IPS-18a (cell line): ENCODE results near the gene HEYL.

Experiments
- H3K27ac ChIP-seq: one replicate; pipeline ENCODE4 v1.5.1; 2013; ENCODE audit warnings: low read length
- H3K27me3 ChIP-seq: one replicate; pipeline ENCODE4 v1.6.1; 2013; ENCODE audit warnings: mild to moderate bottlenecking, low read length; ENCODE audit not compliant: control insufficient read depth, insufficient read depth
- H3K36me3 ChIP-seq: one replicate; pipeline ENCODE4 v1.6.1; 2013; ENCODE audit warnings: low read depth, low read length; ENCODE audit not compliant: control insufficient read depth
- H3K4me1 ChIP-seq: one replicate; pipeline ENCODE4 v1.6.1; 2013; ENCODE audit warnings: low read depth, low read length; ENCODE audit not compliant: control insufficient read depth
- H3K4me3 ChIP-seq: one replicate; pipeline ENCODE4 v1.5.1; 2013; ENCODE audit warnings: low read length
- H3K9ac ChIP-seq: one replicate; pipeline ENCODE4 v1.6.1; 2013; ENCODE audit warnings: mild to moderate bottlenecking, low read length, moderate library complexity
- H3K9me3 ChIP-seq: one replicate; pipeline ENCODE4 v1.6.1; 2013; ENCODE audit warnings: low read depth, low read length; ENCODE audit not compliant: control insufficient read depth

HEYL gene

DNA sequence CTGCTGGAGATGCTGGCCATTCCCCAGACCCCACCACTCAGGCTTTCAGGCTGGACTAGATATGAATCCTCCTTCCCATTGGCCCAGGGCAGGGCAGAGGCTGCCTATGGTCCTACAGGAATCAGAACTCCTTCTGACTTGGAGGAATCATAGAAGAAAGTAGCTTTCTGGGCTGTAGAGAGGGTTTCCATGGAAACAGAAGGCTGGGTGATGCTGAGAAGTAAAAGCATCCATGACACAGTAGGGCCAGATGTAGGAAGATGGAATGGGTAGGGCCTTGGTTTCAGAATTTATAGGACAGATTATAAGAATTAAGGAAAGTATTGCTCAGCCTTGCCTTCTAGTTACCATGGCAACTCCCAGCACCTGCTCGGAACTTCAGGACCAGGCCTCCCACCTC, 23.4 kb upstream of the HEYL start:
- H3K9me3 ChIP-seq: no peaks in the 10 kb centered on the region
- H3K27me3 ChIP-seq: peaks cover 72% of the 10 kb centered on the region
- H3K9ac ChIP-seq: no peak overlapping the region
- H3K4me1 ChIP-seq: no peaks in the 10 kb centered on the region
- H3K36me3 ChIP-seq: no peaks in the 10 kb centered on the region
- no peak overlapping the region for H3K4me3 ChIP-seq
- H3K27ac ChIP-seq: no peak overlapping the region

DNA sequence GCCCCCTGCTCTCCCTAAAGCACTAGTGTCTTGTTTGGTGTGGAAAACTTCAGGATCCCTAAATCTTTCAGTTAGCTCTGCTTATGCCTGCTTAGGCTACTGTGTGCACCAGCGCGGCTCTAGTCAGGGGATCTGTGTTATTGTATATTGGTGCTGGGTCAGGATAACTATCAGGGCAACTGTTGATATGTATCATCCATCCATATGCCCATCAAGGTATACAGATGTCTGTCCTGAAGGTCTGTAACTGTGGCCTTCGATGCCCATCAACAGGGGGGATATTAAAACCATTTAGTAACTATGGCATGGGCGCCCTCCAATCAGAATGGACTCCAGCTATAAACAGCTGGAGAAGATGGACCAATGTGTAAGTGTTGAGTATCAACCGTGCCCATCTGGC, 20.1 kb upstream of the HEYL start:
- no peaks in the 10 kb centered on the region for H3K9me3 ChIP-seq
- no peak overlapping the region for H3K9ac ChIP-seq
- H3K4me1 ChIP-seq: no peaks in the 10 kb centered on the region
- peaks cover 59% of the 10 kb centered on the region for H3K27me3 ChIP-seq
- no peak overlapping the region for H3K4me3 ChIP-seq
- no peaks in the 10 kb centered on the region for H3K36me3 ChIP-seq
- H3K27ac ChIP-seq: no peak overlapping the region

DNA sequence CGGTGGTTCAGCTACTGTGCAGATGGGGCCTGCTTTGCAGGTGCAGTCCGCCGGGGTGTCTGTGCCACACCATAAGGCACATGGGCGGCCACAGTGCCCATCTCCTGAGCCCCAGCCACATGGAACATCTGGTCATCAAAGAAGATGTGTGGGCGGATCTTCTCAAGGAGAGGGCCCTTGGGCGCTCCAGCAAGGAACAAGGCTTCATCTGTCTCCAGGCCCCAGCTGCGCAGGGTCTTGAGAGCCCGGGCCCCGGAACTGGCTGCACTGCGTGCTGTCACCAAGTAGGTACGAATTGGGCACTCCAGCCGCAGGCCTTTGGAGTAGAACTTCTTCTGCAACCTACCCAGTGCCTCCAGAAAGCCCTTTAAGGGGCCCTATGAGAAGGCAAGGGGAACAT, 19.7 kb upstream of the HEYL start:
- Histone ChIP-seq H3K9me3 (no peaks in the 10 kb centered on the region), H3K27ac (no peak overlapping the region), H3K36me3 (no peaks in the 10 kb centered on the region), H3K4me3 (no peak overlapping the region), H3K4me1 (no peaks in the 10 kb centered on the region), H3K9ac (no peak overlapping the region), H3K27me3 (peaks cover 63% of the 10 kb centered on the region)

DNA sequence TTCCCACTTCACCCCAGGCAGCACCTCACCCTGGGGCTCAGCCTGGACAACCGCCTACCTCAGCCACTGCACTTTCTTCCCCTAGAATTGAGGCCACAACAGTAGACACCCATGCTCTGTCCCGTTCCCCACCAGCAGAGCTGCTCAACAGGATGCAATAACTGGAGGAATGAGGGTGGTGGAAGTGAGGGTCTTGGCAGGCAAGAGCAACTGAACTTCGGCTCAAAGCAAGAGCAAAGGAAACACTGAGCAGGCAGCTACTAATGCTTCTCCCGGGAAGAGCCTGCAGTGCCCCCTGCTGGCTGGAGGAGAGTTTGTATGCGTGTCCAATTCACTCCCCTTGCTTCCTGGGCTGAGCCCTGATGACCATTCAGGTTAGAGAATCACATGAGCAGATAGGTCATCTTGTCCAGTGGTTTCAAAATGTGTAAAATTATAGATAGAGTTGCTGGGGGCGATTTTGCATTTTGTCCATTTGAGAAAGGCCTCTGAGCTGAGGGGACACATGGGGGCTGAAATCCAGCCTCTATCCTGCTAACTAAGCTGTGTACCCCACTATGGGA, 18.6 kb upstream of the HEYL start:
- Histone ChIP-seq H3K36me3 (no peaks in the 10 kb centered on the region), H3K27me3 (peaks cover 68% of the 10 kb centered on the region), H3K4me3 (no peak overlapping the region), H3K27ac (no peak overlapping the region), H3K9me3 (no peaks in the 10 kb centered on the region), H3K4me1 (no peaks in the 10 kb centered on the region), H3K9ac (no peak overlapping the region)

DNA sequence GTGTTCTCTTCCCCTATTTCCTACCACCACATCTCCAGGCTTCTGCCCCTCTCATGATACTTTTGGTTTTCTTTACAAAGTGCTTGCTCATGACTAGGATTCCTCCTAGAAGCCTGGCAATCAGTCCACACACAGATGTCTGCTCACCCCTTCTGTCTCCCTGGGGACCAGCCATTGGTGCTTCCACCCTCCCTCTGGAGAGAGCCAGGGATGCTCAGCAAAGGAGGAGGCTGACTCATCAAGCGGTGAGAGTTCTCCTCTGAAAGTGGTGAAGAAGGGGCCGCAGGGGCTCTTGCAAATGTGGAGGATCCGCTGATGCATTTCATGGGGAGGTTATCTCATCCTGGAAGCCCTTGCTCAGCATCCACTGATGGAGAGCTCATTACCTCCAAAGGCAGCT, 18.0 kb upstream of the HEYL start:
- no peaks in the 10 kb centered on the region for H3K4me1 ChIP-seq
- no peaks in the 10 kb centered on the region for H3K9me3 ChIP-seq
- no peak overlapping the region for H3K9ac ChIP-seq
- no peak overlapping the region for H3K27ac ChIP-seq
- H3K27me3 ChIP-seq: peaks cover 62% of the 10 kb centered on the region
- no peak overlapping the region for H3K4me3 ChIP-seq
- H3K36me3 ChIP-seq: no peaks in the 10 kb centered on the region

DNA sequence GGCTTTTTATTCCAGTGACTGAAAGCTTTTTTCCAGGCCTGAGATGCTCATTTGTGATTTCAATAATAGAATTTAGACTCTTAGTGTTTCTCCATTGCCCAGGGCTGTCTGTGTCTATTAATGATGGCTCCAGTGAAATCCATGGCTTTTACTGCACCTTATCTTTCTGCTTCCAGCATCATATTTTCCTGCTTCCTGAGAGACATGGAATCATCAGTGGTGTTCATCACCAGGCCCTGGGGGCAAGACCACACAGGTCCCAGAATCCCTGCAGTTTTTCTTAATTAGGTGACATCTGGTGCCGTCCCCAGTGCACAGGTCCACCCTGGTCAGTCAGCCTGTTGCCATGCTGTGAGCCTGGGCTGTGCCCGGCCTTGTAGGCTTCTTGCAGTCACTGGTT, 16.9 kb upstream of the HEYL start:
- Histone ChIP-seq H3K4me3 (no peak overlapping the region), H3K9me3 (no peaks in the 10 kb centered on the region), H3K27me3 (peaks cover 52% of the 10 kb centered on the region), H3K4me1 (no peaks in the 10 kb centered on the region), H3K36me3 (no peaks in the 10 kb centered on the region), H3K27ac (no peak overlapping the region), H3K9ac (no peak overlapping the region)

DNA sequence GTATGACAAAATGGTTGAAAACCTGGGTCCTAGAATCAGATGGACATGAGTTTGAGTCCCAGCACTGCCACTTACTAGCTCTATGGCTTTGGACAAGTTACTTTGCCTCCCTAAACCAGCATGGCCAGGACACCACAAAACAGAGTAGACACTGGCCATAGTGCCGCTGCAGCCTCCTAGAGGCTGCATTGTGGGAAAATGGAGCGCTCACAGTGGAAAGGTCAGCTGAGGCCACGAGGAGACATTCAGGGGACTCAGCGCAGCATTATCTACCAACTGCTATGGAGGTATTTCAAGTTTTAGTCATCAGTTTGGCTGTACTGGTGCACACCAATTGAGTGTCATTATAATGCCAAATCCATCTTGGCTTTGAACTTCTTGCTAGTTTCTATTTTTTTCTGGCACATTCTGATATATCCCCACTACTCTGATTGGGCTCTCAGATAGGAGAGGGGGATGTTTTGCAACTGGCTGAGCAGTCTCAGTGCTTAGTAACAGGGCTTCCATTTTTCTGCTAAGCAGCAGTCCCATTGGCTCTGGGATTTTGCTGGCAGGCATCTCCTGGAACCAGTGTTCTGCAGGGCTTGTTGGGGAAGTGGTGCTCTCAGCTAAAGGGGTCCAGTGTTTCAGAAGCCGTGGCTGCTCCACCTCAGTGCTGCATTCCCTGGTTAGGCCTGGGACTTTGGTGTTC, 16.3 kb upstream of the HEYL start:
- H3K4me3 ChIP-seq: no peak overlapping the region
- no peaks in the 10 kb centered on the region for H3K9me3 ChIP-seq
- no peaks in the 10 kb centered on the region for H3K4me1 ChIP-seq
- no peak overlapping the region for H3K27ac ChIP-seq
- no peak overlapping the region for H3K9ac ChIP-seq
- H3K36me3 ChIP-seq: no peaks in the 10 kb centered on the region
- peaks cover 45% of the 10 kb centered on the region for H3K27me3 ChIP-seq

DNA sequence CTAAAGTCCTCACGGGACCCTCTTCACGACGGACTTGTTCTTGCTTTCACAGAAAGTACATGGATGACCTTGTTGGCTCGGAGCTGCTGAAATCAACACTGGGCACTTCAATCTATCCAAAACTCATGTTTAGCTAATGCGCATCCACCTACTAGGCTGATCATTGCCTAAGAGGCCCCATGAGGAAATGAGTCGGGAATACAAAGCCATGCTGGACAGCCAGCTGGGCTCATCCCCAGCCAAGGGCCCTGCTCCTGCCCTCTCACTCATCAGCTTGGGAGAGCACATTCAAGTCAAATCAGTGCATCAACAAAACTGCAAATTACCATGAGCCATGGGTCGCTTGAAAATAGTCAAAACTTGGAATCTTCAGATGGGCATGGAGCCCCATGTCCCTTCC, 14.8 kb upstream of the HEYL start:
- Histone ChIP-seq H3K4me3 (no peak overlapping the region), H3K27ac (no peak overlapping the region), H3K9ac (no peak overlapping the region), H3K36me3 (no peaks in the 10 kb centered on the region), H3K9me3 (no peaks in the 10 kb centered on the region), H3K27me3 (peaks cover 31% of the 10 kb centered on the region), H3K4me1 (no peaks in the 10 kb centered on the region)

DNA sequence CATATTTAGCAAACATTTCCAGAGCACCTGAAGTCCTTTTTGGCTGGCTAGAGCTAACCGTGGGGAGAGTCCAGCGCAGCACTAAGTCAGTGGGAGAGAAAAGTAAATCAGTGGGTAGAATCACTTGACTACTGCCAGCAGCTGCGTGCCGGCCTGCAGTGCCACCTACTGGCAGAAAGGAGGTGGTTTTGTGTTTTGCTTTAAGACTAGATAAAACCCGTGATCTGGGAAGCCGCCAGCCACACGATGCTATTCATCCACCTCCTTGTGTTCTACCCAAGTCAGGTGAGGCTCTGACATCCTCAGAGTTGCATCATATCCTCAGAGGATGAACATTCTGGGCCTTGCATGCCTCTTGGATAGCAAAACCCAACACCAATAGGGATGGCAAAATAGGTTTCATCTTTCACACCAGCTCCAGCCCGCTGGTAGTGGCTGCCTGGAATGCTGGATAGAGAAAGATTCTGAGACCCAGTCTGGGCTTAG, 14.1 kb upstream of the HEYL start:
- Histone ChIP-seq H3K4me3 (no peak overlapping the region), H3K4me1 (no peaks in the 10 kb centered on the region), H3K27ac (no peak overlapping the region), H3K27me3 (peaks cover 26% of the 10 kb centered on the region), H3K9me3 (no peaks in the 10 kb centered on the region), H3K36me3 (no peaks in the 10 kb centered on the region), H3K9ac (no peak overlapping the region)

DNA sequence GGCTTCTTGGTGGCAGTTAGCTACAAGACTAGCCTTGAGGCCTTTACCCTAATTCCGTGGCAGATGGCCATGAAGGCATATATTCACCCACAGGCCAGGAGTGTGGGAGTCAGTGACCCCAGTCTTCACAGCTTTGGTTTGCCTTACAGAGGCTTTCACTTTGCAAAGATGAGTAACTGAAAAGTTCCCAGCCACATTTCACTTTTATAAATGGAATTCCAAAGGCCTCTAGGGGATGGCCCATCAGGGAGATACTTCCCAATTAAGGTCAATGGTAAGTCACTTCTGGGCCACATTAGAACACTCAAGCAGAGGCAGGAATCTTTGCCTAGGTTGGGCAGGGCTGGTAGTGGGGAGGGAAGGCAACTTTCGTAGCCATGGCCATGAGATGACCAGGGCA, 13.1 kb upstream of the HEYL start:
- H3K9me3 ChIP-seq: no peaks in the 10 kb centered on the region
- H3K9ac ChIP-seq: no peak overlapping the region
- no peaks in the 10 kb centered on the region for H3K4me1 ChIP-seq
- no peak overlapping the region for H3K4me3 ChIP-seq
- no peak overlapping the region for H3K27ac ChIP-seq
- peaks cover 24% of the 10 kb centered on the region for H3K27me3 ChIP-seq
- no peaks in the 10 kb centered on the region for H3K36me3 ChIP-seq

DNA sequence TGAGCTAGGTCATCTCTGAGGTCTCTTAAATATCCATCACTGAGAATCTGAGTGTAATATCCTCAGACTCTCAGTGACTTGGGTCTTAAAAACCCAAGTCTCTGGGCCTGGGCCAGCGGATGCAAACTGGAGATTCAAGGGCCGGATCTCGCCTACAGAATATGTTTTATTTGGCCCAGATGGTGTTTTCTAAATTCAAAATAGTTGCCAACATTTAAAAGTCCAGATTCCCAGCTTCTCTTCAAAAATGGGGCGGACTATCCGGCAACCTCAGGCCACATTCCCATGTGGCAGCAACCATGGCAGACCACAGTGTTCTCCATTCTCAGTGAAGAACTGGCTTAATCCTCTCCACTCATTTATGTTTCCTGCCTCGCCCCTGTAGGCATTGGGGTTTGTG, 12.7 kb upstream of the HEYL start:
- no peak overlapping the region for H3K9ac ChIP-seq
- no peaks in the 10 kb centered on the region for H3K4me1 ChIP-seq
- H3K36me3 ChIP-seq: no peaks in the 10 kb centered on the region
- H3K4me3 ChIP-seq: no peak overlapping the region
- peaks cover 24% of the 10 kb centered on the region for H3K27me3 ChIP-seq
- H3K27ac ChIP-seq: no peak overlapping the region
- no peaks in the 10 kb centered on the region for H3K9me3 ChIP-seq

DNA sequence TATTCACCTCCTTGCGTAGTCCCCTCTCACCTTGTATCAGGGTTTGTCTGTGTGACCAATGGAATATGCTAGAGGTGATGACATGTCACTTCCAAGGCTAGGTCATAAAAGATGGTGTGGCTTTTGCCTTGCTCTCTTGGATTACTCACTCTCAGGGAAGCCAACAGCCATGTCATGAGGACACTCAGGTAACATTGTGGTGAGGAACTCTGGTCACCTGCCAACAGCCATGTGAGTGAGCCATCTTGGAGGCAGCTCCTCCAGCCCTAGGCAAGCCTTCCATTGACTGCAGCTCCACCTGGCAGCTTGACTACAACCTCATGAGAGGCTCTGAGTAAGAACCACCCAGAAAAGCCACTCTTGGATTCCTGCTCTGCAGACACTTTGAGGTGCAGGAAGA, 11.0 kb upstream of the HEYL start:
- no peaks in the 10 kb centered on the region for H3K36me3 ChIP-seq
- no peak overlapping the region for H3K9ac ChIP-seq
- no peaks in the 10 kb centered on the region for H3K9me3 ChIP-seq
- H3K4me3 ChIP-seq: no peak overlapping the region
- H3K27me3 ChIP-seq: peaks cover 11% of the 10 kb centered on the region
- H3K4me1 ChIP-seq: no peaks in the 10 kb centered on the region
- no peak overlapping the region for H3K27ac ChIP-seq
